Endothelial cell (in vitro differentiated cells): ENCODE measurements around the gene GLT8D2. TPM values are rescaled to one million over a fixed set of nuclear protein-coding genes. Genes with fewer than 3 reads are reported as not detected.

Source experiments
- DNase-seq: peaks from one replicate; pipeline ENCODE4 v3.0.0; 2021; ENCODE audit warnings: low spot score
- H3K27ac Mint-ChIP-seq: one replicate; pipeline ENCODE4 v1.8.0; 2021; ENCODE audit warnings: mixed read lengths, inconsistent platforms; ENCODE audit not compliant: unreplicated experiment
- H3K27me3 Mint-ChIP-seq: one replicate; pipeline ENCODE4 v1.8.0; 2021; ENCODE audit warnings: mild to moderate bottlenecking, moderate library complexity, mixed read lengths, inconsistent platforms; ENCODE audit not compliant: unreplicated experiment
- H3K36me3 Mint-ChIP-seq: one replicate; pipeline ENCODE4 v1.8.0; 2021; ENCODE audit warnings: mild to moderate bottlenecking, low read depth, mixed read lengths, inconsistent platforms; ENCODE audit not compliant: unreplicated experiment
- H3K4me1 Mint-ChIP-seq: one replicate; pipeline ENCODE4 v1.8.0; 2021; ENCODE audit warnings: mild to moderate bottlenecking, mixed read lengths, inconsistent platforms; ENCODE audit not compliant: unreplicated experiment
- H3K4me3 Mint-ChIP-seq: one replicate; pipeline ENCODE4 v1.8.0; 2021; ENCODE audit warnings: mild to moderate bottlenecking, mixed read lengths, inconsistent platforms; ENCODE audit not compliant: unreplicated experiment
- H3K9me3 Mint-ChIP-seq: one replicate; pipeline ENCODE4 v1.8.0; 2021; ENCODE audit warnings: mixed read lengths, inconsistent platforms; ENCODE audit not compliant: unreplicated experiment
- CTCF ChIP-seq: fragments of 200-600 bp; sonication (generic); IDR thresholded peaks from one replicate; pipeline ENCODE4 v1.5.0; 2021; ENCODE audit warnings: antibody characterized with exemption; ENCODE audit not compliant: unreplicated experiment
- total RNA-seq: library from RNA; stranded (reverse); fragmentation: NEBNext Ultra II Directional; extraction: Animal tissue kit (Norgen Biotek cat#: 25700); gene quantifications from one replicate; pipeline ENCODE4 v1.2.1, GENCODE V29; 2021; ENCODE audit not compliant: unreplicated experiment

The GLT8D2 gene
- total RNA-seq, 1 donor from 2014 or later, result 3.8 TPM

- Mint-ChIP-seq H3K27ac (no peak overlapping the region), H3K9me3 (no peaks in the 10 kb centered on the region), H3K27me3 (no peaks in the 10 kb centered on the region), H3K36me3 (no peaks in the 10 kb centered on the region), H3K4me1 (no peaks in the 10 kb centered on the region), H3K4me3 (no peak overlapping the region)
- no peak for DNase-seq
- no peak for TF ChIP-seq CTCF
Measured at GRCh38 chr12:103996595-103996994, 53.4 kb downstream of the GLT8D2 start.

GRCh38 chr12:103994235-103994634 lies 55.8 kb downstream of the GLT8D2 start:
- H3K27ac Mint-ChIP-seq, result no peak overlapping the region
- no peaks in the 10 kb centered on the region for H3K27me3 Mint-ChIP-seq
- no peaks in the 10 kb centered on the region for H3K36me3 Mint-ChIP-seq
- no peaks in the 10 kb centered on the region for H3K9me3 Mint-ChIP-seq
- no peak overlapping the region for H3K4me3 Mint-ChIP-seq
- no peak for TF ChIP-seq CTCF
- no peaks in the 10 kb centered on the region for H3K4me1 Mint-ChIP-seq
- no peak for DNase-seq

GRCh38 chr12:103986829-103987228 lies 63.2 kb downstream of the GLT8D2 start:
- H3K9me3 Mint-ChIP-seq, result no peaks in the 10 kb centered on the region
- no peaks in the 10 kb centered on the region for H3K4me1 Mint-ChIP-seq
- H3K27ac Mint-ChIP-seq, result no peak overlapping the region
- TF ChIP-seq CTCF, result no peak
- H3K36me3 Mint-ChIP-seq, result peaks cover 3% of the 10 kb centered on the region
- no peak overlapping the region for H3K4me3 Mint-ChIP-seq
- no peaks in the 10 kb centered on the region for H3K27me3 Mint-ChIP-seq
- no peak for DNase-seq

- Mint-ChIP-seq H3K27me3 (no peaks in the 10 kb centered on the region), H3K36me3 (peaks cover 18% of the 10 kb centered on the region), H3K27ac (no peak overlapping the region), H3K4me3 (no peak overlapping the region), H3K9me3 (no peaks in the 10 kb centered on the region), H3K4me1 (peaks cover 8% of the 10 kb centered on the region)
- DNase-seq, result no peak
- no peak for TF ChIP-seq CTCF
Measured at GRCh38 chr12:103978384-103978982, 71.5 kb downstream of the GLT8D2 start.

GRCh38 chr12:103975368-103975767 lies 74.6 kb downstream of the GLT8D2 start:
- Mint-ChIP-seq H3K4me1 (peaks cover 13% of the 10 kb centered on the region), H3K27ac (no peak overlapping the region), H3K9me3 (no peaks in the 10 kb centered on the region), H3K36me3 (peaks cover 14% of the 10 kb centered on the region), H3K4me3 (no peak overlapping the region), H3K27me3 (peaks cover 1% of the 10 kb centered on the region)
- no peak for DNase-seq
- TF ChIP-seq CTCF, result no peak
